BE2C (cell line): Measurements from ENCODE around the gene SMIM15.

Experiments used
- DNase-seq: peaks from one replicate; pipeline ENCODE4 v3.0.0-alpha.2; 2020
- H3K27me3 ChIP-seq: fragments of 250-450 bp; sonication (Bioruptor Pico); 2 replicates; pipeline ENCODE4 v1.5.1; 2020; ENCODE audit warnings: mild to moderate bottlenecking
- H3K36me3 ChIP-seq: fragments of 250-450 bp; sonication (Bioruptor Pico); 2 replicates; pipeline ENCODE4 v1.5.1; 2020; ENCODE audit warnings: mild to moderate bottlenecking
- H3K4me1 ChIP-seq: fragments of 250-450 bp; sonication (Bioruptor Pico); 2 replicates; pipeline ENCODE4 v1.5.1; 2020
- H3K4me3 ChIP-seq: 2 replicates; pipeline ENCODE4 v1.5.1; 2011; ENCODE audit warnings: low read depth, low read length
- H3K9me3 ChIP-seq: fragments of 250-450 bp; sonication (Bioruptor Pico); 2 replicates; pipeline ENCODE4 v1.5.1; 2020
- CTCF ChIP-seq: IDR thresholded peaks from 2 replicates; pipeline ENCODE4 v1.5.1; 2012; ENCODE audit warnings: mild to moderate bottlenecking, low read depth, low read length

Gene SMIM15

GRCh38 chr5:61186634-61187033 is 24.4 kb upstream of the SMIM15 start:
- no peak for TF ChIP-seq CTCF
- Histone ChIP-seq H3K27me3 (no peaks in the 10 kb centered on the region), H3K36me3 (no peaks in the 10 kb centered on the region), H3K4me3 (no peak overlapping the region), H3K4me1 (no peaks in the 10 kb centered on the region), H3K9me3 (no peaks in the 10 kb centered on the region)
- DNase-seq = no peak

- no peaks in the 10 kb centered on the region for H3K4me1 ChIP-seq
- H3K4me3 ChIP-seq = no peak overlapping the region
- no peak for TF ChIP-seq CTCF
- no peaks in the 10 kb centered on the region for H3K9me3 ChIP-seq
- no peaks in the 10 kb centered on the region for H3K27me3 ChIP-seq
- DNase-seq = no peak
- H3K36me3 ChIP-seq = no peaks in the 10 kb centered on the region
These were observed 22.4 kb upstream of the SMIM15 start for GRCh38 chr5:61184708-61185107.

GRCh38 chr5:61183538-61183937 is 21.3 kb upstream of the SMIM15 start:
- no peak for TF ChIP-seq CTCF

GRCh38 chr5:61182449-61182848 is 20.2 kb upstream of the SMIM15 start:
- no peak for TF ChIP-seq CTCF
- no peak for DNase-seq
- Histone ChIP-seq H3K9me3 (no peaks in the 10 kb centered on the region), H3K4me1 (no peaks in the 10 kb centered on the region), H3K36me3 (no peaks in the 10 kb centered on the region), H3K27me3 (no peaks in the 10 kb centered on the region), H3K4me3 (no peak overlapping the region)

More at GRCh38 chr5:61183538-61183937, 21.3 kb upstream of the SMIM15 start:
- no peak overlapping the region for H3K4me3 ChIP-seq
- H3K36me3 ChIP-seq = no peaks in the 10 kb centered on the region
- DNase-seq = no peak
- no peaks in the 10 kb centered on the region for H3K27me3 ChIP-seq
- no peaks in the 10 kb centered on the region for H3K9me3 ChIP-seq
- H3K4me1 ChIP-seq = no peaks in the 10 kb centered on the region

GRCh38 chr5:61180886-61181285 is 18.6 kb upstream of the SMIM15 start:
- H3K27me3 ChIP-seq = no peaks in the 10 kb centered on the region
- TF ChIP-seq CTCF = no peak
- H3K4me3 ChIP-seq = no peak overlapping the region
- H3K36me3 ChIP-seq = no peaks in the 10 kb centered on the region
- H3K4me1 ChIP-seq = no peaks in the 10 kb centered on the region
- no peaks in the 10 kb centered on the region for H3K9me3 ChIP-seq
- no peak for DNase-seq

- no peaks in the 10 kb centered on the region for H3K9me3 ChIP-seq
- no peaks in the 10 kb centered on the region for H3K27me3 ChIP-seq
- no peak overlapping the region for H3K4me3 ChIP-seq
- TF ChIP-seq CTCF = no peak
- H3K36me3 ChIP-seq = no peaks in the 10 kb centered on the region
- DNase-seq = no peak
- H3K4me1 ChIP-seq = no peaks in the 10 kb centered on the region
These were observed 16.4 kb upstream of the SMIM15 start for GRCh38 chr5:61178702-61179101.
